ENCODE measurements around the gene PGAP3.

- no peak for TF ChIP-seq CTCF (IDR thresholded peaks at IDR 0.05)
- TF ChIP-seq POLR2A (IDR thresholded peaks at IDR 0.05), result no peak
Measured at GRCh38 chr17:39652587-39653315, 35.1 kb downstream of the PGAP3 start.
